Measurements from ENCODE around the gene PDLIM4.

- no peak for TF ChIP-seq EZH2phosphoT487 (IDR thresholded peaks at IDR 0.05; ENCODE audit: insufficient read depth, low read depth)
- no peak for TF ChIP-seq EZH2 (IDR thresholded peaks at IDR 0.05; ENCODE audit: insufficient read depth, poor library complexity, severe bottlenecking)
Measured at GRCh38 chr5:132222649-132223038, 34.9 kb upstream of the PDLIM4 start.

All from GM23248 (cell line).